CD4-positive, alpha-beta T cell treated with Interleukin-6 for 4 hours (primary cell): Measurements from ENCODE around the gene DVL2.
"Not testable (repeated sequence)": the region's sequence is repeated elsewhere in the genome, so short reads cannot be mapped to it uniquely, and the experiment has no call there.

ENCODE experiments used
- DNase-seq: peaks from one replicate; pipeline ENCODE4 v3.0.0-alpha.2; 2020; ENCODE audit warnings: mixed read lengths

The DVL2 gene

GRCh38 chr17:7254511-7254910 lies 20.2 kb upstream of the DVL2 start:
- no peak for DNase-seq

DNA sequence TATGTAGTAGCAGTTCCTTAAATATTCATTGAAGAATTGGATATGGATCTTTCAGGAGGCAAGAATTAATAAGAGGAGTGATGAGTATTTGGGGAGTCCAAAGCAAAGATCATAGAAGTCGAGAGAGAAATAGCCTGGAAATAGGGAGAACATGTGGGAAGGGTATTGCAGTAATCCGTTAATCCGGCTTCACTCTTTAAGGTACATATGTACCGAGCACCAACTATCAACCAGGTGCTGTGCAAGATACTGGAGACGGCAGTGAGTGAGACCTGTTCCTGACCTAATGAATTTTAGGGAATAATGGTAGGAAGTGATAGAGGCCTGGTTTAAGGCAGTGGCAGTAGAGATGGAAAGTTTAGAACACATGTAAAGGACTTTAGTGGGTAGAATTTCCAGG lies 18.8 kb upstream of the DVL2 start:
- DNase-seq: no peak

- peak; percentile 87 for DNase-seq
Observed at GRCh38 chr17:7252176-7253043, 18.1 kb upstream of the DVL2 start, which contains the start of gene ELP5. TSS of gene ELP5 (plus strand) at chr17:7252215. CDS start at chr17:7252551, 336 bp downstream.

DNA sequence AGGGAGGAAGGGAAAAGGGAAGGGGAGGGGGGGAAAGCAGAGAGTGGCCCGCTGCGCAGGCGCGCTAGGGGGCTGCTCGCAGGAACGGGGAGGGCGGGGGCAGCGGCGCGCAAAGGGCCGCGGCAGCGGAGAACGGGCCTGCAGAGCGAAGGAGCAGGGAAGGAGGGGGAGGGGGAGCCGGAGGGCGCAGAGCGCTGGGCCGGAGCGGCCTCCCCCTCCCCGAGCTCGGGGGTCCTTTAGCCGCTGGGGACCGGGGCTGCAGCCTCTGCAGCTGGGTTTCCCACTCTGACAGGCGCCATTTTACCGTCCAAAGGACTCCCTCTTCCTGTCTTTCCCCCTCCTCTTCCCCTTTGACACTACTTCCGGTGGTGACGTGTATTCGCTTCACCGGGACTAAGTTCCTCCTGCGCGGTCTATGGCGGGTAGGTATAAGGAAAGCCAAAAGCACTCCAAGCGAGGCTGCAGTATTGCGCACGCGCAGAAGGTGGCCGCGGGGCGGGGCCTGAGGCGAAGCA lies 17.4 kb upstream of the DVL2 start, which contains the start of gene CTDNEP1:
Gene CTDNEP1 (minus strand): TSS at position 74 of the 515 bp plus-strand sequence. CDS start 438 bp downstream, outside the sequence.
- DNase-seq: peak; percentile 97

- no peak for DNase-seq
Observed at GRCh38 chr17:7250695-7251627, 16.6 kb upstream of the DVL2 start.

DNA sequence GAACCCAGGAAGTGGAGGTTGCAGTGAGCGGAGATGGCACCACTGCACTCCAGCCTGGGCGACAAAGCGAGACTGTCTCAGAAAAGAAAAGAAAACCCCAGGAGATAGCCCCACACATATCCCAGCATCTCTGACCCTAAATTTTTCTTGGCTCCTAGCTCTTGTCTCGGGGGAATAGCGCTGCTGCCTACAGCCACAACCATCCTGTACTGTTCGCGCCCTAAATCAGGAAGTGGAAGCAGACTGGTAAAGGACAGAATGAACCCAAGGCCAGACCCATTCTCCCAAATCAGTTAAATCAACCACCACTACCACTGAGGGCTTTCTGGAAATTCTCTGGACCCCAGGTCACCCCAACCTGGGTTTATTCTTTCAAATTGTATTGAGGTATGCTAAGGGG lies 15.5 kb upstream of the DVL2 start:
- DNase-seq: no peak

- no peak for DNase-seq
Observed at GRCh38 chr17:7249214-7249613, 14.9 kb upstream of the DVL2 start.

- no peak for DNase-seq
Observed at GRCh38 chr17:7248796-7249195, 14.5 kb upstream of the DVL2 start.

DNA sequence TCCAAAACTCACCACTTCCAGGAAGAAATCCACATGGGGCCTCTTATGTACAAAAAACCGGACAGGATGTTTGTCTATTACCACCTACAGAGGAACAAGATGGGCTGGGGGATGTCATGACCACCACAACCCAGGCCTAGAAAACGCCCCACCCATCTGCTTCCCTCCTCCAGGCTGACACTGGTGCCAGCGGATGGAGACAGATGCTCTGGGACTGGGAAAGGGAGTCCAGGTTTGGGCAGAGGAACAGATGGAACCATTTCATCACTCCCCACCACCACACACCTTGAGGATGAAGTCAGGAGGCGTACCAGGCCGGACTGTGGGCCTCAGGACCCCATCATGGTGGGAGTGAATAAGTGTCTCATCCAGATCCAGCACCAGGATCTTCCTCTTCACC lies 12.5 kb upstream of the DVL2 start:
- no peak for DNase-seq

DNA sequence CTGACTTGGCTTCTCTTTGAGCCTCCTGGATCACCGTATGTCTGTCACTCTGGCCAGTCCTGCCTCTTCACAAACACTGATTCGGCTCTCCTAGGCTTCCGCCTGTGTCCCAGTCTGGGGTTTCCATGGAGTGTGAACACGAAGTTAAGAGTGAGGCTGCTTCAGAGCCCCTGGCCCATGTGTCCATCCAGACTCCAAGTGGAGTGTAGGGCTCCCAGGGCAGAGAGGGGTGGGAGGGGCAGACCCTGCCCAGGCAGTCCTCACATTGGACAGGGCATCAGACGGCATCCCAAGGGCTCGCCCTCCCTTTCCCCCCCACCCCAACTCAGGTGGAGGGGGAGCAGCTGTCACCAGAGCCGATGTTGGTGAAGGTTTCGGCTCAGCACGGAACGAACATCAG lies 9.5 kb upstream of the DVL2 start:
- not testable (repeated sequence) for DNase-seq

DNA sequence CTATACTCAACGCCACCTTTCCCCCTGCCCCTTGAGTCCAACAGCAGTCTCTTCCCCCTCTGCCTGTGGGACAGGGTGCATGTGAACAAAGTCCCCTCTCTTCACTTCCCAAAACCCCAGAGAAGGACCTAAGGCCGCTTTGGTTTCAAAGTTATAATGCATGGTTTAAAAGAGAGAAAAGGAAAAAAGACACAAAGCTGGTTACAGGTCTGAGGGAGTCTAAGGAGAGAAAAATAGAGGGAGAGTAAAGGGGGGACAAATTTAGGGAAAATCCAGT lies 9.1 kb upstream of the DVL2 start:
- DNase-seq: no peak

DNA sequence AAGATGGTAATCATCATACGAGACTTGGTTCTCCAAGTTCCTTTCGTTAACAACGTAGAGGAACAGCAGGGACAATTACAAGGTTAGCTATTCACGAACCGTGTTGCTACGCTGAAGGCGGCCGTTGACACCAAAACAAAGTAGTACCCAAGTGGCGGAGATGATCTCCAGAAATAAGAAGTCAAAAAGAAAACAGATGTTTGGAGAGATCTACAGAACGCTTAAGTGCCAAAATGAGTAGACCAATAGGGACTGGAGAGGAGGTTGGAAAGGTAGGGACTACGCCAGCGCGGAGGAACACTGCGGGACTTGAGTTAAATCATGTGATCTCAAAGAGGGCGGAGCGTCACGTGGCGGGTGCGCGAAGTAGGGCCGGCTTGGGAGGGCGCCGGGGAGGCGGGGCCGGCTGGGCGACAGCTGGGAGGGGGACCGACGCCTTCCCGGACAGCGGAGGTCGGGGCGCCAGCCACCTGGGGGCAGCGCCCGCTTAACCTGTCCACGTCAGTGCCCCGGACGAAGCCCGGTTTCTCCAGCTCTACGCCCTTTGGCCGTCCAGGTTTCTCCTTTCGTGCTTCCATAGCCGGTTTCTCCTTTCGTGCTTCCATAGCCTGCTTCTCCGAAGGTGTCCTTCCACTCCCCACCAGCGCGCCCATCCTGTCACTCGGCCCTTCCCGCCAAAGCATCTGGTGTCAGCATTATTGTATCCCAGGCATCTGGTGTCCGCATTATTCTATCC lies 8.6 kb upstream of the DVL2 start:
- peak; percentile 96 for DNase-seq

DNA sequence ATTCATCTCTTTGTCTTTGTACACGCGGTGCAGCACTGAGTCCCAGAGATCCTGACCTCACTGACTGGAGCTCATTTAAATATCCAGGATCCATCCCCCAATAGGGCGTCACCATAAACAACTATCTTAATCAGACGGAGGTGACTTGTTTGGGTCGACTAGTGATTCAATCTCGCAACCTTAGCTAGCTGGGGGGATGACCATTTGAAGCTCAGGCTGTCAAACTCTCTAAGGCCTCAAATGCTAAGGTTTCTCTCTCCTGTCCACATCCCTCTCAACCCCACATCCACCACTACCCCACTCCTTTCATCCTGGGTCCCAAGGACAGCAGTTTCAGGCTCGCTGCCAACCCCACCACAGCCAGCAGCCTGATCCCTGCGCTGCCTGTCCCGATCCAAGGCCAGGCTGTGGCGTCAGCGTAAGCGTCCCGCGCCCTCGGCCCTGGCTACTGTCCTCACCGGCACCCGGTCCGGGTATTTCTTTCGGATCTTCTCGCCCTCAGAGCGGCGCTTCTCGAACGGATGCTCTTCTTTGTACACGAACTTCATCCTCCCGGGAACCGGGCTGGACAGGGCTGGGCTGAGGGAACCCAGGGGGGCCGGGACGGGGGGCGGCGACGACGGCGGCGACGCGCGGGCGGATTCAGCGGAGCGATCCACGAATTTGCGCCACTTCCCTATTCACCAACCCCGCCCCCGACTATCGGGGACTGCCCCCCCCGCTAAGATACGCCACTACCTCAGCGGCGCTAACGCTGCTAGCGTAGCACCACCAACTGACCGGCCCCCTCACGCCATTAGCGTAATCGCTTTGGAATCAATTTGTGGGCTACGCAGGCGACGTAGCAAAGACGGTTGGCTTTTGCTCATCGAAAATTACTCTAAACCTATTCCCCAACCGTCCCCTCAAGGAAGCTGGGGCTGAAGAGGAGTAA lies 7.7 kb upstream of the DVL2 start, which contains the start of gene GABARAP:
Gene GABARAP (minus strand): TSS at position 667 of the 934 bp plus-strand sequence. CDS start 119 bp downstream, at position 548.
- DNase-seq: peak; percentile 93

- DNase-seq: no peak
Observed at GRCh38 chr17:7241090-7241733, 6.9 kb upstream of the DVL2 start.

GRCh38 chr17:7240375-7240774 lies 6.1 kb upstream of the DVL2 start:
- DNase-seq: no peak

GRCh38 chr17:7239091-7240027 lies 5.0 kb upstream of the DVL2 start, which contains the start of gene PHF23:
TSS of gene PHF23 (minus strand) at chr17:7239457. CDS start at chr17:7239279, 178 bp downstream.
- peak; percentile 99 for DNase-seq

- DNase-seq: peak; percentile 60
Observed at GRCh38 chr17:7238420-7239090, 4.2 kb upstream of the DVL2 start.

- DNase-seq: peak; percentile 93
Observed at GRCh38 chr17:7237761-7238419, 3.6 kb upstream of the DVL2 start.
